K562 (cell line): ENCODE results near the gene GUCY2D.

Experiments
- EP300 ChIP-seq: IDR thresholded peaks from 2 replicates; pipeline ENCODE4 v1.6.1; 2012; ENCODE audit warnings: low read length, improper control_type of control experiment
- HNRNPL ChIP-seq: fragments of 200-400 bp; formaldehyde crosslinking; IDR thresholded peaks from 2 replicates; pipeline ENCODE4 v1.6.1; 2017; ENCODE audit warnings: low read depth, mild to moderate bottlenecking, low read length
- PCBP2 ChIP-seq: fragments of 200-400 bp; formaldehyde crosslinking; IDR thresholded peaks from 2 replicates; pipeline ENCODE4 v1.6.1; 2018; ENCODE audit warnings: low read length, low read depth, mild to moderate bottlenecking, moderate library complexity; ENCODE audit not compliant: poor library complexity, severe bottlenecking
- ZBED1 ChIP-seq: IDR thresholded peaks from 2 replicates; pipeline ENCODE4 v1.6.1; 2014

DNA sequence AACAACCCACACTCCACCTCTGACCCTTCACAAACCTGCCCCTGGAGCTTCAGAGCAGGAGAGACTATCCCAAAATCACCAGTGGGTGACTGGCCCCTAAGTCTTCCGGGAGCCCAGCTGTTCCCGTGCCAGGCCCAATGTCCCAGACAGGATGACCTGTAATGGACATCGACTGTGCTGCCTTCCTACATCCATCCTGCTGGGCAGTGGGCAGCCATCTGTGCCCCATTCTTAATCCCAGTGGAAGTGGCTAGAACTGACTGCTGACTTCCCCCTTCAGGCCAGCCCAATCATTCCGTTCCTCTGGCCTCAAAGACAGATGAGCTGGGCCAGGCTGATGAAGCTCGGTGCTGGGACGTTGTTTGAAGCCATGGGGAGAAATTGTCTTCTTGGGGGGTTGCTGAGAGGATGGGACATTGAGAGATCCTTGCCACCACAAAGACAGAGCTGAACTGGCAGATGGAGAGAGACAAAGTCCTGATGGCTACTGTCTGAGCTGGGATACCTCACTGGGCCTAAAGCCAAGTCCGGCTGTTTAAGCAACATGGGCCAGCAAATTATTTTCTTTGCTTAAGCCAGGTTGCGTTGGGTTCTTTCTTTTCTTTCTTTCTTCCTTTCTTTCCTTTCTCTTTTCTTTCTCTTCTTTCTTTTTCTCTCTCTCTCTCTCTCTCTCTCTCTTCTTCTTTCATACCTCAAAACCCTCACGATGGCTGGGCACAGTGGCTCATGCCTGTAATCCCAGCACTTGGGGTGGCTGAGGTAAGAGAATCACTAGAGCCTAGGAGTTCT is 18.6 kb downstream of the GUCY2D start:
- TF ChIP-seq EP300 (no peak), ZBED1 (no peak), HNRNPL (no peak), PCBP2 (no peak)
